HG03442 (cell line): ENCODE measurements around the gene ANKRD63.

Experiments
- ATAC-seq: cut with Tn5 transposase; IDR thresholded peaks from one replicate; pipeline ENCODE4 v1.9.1; 2021; ENCODE audit warnings: mild to moderate bottlenecking, moderate library complexity; ENCODE audit not compliant: unreplicated experiment

The ANKRD63 gene

DNA sequence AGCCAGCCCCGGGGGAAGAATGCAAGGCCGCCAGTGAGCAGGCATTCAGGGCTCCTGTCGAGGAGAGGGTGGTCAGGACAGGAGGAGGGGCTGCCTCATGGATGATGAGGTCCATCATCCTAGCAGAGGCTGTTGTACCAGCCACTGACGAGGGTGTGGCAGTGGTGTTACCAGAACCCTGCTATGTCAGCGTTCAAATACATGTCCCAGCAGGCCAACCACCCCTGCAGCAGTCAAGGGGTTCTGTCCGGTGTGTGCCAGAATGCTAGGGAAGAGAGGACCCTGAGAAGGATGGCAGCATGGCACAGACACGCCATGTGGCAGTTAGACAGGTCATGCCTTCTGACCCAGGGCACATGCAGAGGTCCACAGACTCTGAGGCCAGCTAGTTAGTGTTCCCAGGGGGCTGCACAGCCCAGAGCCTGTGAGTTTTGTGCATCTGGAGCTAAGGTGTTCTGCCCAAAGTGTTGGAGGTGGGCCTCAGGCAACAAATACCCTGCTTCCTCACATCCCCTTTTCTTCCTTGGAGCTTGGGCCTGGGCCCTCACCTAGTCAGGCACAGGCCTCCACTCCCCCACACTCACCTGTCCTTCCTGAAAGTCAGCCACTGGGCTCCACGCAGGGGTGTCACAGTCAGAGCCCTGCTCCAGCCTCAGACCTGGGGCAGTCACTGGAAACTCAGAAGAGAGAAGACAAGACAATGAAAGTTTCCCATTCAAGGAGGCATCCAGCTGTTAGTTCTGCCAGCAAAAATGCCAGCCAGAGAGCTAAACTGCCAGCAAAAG, 36.2 kb downstream of the ANKRD63 start:
- ATAC-seq = no peak

DNA sequence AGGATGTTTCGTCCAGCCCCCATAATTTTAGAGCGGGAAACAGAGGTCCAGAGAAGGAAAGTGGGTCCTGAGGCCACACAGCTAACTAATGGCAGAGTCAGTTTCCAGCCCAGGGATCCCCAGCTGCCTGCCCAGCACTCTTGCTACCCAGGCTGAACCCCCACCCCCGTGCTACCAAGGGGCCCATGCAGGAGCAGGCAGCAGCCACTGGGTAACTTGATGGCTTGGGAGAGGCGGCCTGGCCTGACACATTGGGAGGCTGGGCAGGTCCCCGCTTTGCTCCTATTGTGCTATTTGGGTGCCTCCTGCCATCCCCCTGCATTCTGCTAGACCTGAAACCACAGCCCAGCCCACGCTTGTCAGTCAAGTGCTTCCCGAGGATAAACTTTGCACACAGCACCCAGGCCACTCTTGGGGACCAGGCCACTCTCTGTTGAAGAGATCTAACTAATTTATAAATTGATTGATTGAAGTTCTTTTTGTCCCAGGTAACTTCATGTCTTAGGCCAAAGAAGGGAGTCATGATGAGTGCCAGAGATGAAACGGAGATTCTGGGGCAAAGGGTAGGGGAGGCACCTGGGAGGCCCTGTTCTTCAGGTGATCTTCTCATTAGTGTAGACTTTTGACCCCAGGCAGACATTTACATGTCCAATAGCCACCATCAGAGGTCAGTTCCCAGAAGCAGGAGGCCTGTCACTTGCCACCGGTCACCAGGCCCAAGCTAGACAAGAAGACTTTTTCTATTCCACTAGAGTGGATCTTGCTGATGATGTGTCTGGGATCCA, 37.0 kb downstream of the ANKRD63 start:
- no peak for ATAC-seq

DNA sequence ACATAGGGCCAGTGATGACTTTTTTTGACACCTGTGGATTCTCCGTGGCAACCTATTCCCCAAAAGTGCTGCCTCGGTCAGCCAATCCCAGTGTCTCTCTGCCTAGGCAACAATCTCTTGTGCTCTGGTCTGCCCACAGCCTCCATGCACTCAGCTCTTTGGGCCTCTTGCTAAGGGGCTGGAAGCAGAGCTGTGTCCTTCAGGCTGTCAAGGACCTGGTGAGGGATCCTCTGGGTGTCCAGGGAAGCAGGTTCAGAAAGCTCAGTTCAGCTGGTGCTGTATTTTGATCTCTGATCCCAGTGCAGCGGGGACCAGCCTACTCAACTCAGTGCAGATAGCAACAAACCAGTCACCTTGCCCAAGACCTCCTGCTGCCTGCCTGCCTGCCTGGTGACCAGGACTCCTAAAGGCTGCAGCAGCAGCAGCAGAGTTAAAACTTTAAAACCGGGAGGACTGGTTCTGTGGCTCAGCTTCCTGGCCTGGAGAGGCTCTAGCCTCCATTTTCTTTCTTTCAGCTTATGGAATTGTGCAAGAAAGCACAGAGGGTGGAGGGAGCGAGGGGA, 37.8 kb downstream of the ANKRD63 start:
- ATAC-seq = no peak

DNA sequence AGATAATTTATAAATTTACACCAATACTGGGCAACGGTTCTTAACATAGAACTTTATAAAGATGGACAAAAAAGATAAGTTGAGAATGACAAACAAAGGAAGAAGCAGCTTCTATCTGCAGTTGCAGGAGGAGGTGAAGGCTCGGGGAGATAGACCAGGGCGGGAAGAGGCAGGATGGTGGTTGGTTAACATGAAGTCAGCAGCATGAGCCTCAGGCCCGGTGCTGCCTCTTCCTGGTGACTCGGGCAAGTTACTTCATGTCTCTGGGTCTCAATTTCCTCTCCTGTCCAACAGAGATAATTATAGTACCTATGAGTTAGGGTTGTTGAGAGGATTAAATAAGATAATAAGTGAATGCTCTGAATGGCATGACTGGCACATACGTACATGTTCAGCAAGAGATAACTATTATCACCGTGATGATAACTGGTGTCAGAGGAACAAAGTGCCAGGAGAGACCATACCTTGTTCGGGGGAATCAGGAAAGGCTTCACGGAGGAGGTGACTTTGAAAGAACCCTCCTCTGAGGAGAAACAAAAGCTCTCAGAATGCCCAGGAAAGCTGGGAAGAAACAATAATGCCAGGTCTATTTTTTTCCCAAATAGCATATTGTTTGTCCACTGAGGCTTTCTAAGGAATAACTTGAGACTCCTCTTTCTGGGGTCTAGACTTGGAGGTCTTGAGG, 39.6 kb downstream of the ANKRD63 start:
- ATAC-seq = no peak

DNA sequence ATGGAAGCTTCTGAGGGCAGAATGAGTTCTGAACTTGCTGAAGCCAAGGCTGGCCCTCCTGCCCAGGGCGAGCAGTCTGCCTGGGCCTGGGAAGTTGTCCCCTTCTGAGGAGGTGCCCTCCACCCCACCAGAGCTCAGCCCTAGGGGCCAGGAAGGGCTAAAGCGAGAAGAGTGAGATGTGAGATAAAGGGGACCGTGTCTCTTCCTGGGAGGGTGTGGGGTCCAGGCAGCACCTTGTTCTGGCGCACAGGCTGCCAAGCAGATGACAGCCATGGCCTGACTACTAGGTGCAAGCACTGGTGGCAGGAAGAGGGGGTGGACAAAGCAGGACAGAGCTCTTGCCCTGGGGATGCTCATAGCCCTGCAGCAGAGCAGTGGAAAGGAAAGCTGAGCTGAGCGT, 40.3 kb downstream of the ANKRD63 start:
- ATAC-seq = no peak

DNA sequence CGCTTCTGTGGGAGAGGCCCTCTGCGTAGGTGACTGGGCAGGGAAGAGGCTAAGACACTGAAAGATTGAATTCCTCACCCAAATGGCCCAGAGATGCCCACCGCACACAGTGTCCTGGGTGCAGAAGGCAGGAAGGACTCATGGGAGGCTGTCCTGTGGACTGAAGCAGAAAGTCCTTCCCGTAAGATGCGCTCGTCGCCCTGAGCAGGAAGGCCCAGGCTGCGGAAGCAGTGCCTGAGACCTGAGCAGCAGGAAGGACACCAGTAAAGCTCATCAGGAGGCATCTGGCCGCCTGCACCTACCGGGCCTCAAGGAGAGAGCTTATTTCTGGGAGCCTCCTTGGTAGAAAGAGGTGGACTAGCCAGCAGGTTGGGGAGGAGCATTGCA, 40.7 kb downstream of the ANKRD63 start:
- no peak for ATAC-seq

DNA sequence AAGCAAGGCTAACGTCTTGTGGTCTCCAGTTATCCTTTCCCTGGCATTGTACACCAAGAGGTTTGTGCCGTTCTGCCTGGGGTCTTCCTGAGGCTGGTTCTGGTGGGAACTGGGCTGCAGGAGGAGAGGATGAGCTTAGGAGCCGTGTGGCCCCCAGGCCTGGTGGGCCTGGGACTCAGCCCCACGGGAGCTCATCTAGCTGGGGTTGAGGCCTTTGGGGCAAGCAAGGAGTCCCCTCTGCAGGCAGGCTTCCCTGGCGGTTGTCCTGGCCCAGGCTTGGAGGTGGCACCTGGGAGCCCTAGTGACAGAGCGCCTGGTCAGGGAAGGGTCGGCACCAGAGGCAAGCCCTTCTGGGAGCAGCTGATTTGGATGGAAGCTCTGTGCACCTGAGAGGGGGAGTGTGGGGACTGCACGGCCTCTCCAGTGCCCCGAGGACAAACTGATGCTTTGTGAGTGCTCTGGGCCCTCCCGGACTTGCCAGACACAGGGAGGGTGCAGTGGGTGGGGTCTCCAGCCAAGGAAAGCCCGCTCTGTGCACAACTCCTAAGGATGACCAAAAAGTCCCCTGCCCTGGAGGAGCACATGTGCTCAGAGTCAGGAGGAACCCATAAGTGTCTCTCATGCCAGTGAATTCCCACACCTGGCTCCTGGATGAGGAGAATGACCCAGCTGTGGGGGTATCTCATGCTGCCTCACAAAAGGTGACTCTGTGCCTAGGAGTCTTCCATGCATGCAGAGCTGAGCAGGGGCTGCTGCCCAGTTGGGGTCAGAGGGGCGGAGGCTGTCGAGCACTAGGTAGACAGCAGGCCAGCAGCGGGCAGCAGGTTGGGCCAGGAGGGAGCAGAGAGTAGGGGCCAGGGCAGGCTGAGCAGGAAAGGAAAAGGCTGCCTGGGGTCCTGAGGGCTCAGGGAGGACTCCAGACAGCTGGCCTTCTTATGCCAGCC, 41.3 kb downstream of the ANKRD63 start:
- ATAC-seq = no peak

DNA sequence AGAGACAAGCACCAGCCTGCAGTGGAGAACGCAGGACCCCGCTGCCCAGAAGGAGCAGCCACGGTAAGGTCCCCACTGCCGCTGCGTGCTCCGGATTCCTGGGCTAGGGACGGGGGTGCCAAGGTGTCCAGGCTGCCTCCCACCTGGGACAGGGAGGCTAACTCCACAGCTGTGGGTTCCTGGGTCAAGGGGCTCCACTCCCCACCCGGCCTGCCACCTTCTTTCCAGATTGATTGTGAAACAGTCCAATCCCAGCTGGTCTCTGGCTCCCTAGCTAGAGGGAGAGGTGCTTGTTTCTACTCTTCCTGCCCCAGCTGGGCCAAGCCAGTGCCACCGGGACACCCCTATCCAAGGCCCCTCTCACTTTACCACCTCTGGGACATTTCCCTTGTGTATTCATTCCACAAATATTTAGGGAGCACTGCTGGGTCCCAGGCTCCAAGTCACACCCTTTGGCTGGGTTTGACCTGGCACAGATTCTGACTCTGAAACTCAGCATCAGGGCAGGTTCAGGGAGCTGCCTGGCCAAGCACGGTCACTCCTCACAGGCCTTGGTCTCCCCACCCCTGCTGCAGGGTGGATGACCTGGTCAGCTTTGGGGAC, 42.1 kb downstream of the ANKRD63 start:
- ATAC-seq = no peak

DNA sequence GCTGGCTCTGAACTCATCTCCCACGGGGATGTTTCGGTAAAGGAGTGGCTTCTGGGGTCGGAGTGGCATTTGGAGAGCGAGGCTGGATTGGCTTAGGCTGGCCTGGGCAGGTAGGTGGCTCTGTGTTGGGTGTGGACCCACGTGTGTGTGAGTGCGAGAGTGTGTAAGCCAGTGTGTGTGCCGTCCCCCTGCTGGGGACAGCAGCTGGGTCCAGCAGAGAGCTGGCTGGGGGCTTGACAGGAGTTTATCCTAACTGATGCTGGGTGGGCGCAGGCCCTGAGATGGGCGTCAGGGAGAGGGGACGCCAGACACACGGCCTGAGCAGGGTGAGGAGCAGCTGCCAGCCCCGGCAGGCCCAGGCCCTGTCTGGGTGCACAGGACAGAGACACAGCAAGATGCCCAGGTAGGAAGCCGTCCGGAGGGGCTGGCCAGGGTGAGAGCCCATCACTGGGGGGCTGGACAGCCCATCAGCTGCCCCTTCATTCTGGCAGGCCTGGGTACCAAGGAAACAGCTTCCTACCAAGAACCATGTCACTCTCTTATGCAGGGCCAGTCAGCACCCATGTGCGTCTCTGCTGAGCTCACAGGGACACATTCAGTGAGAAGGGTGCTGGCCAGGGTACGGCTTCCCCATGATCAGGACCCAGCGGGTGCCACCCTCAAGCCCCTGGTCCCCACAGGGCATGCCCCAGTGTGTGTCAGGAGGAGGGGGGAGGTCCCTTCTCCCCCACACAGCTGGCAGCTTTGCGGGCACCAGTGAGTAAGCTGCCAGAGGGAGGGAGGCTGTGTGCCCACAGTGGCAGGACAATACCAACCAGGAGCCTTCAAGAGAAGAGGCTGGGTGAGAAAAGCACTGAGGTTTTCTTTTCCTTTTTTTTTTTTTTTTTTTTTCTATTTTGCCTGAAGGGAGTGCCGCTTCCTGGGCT, 42.9 kb downstream of the ANKRD63 start:
- no peak for ATAC-seq

DNA sequence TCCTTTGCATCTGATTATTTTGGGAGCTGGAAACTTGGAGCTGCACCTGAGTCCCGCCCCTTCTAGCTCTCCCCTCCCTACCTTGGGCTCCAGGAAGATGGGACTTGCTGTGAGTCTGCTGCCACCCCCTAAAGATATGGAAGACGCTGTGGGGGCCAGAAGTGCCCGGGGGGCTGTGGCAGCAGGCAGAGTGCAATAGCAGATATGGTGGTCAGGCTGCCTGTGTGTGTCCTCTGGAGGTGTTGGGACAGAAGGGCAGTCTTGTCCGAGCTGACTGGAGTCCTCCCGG, 43.5 kb downstream of the ANKRD63 start:
- no peak for ATAC-seq

DNA sequence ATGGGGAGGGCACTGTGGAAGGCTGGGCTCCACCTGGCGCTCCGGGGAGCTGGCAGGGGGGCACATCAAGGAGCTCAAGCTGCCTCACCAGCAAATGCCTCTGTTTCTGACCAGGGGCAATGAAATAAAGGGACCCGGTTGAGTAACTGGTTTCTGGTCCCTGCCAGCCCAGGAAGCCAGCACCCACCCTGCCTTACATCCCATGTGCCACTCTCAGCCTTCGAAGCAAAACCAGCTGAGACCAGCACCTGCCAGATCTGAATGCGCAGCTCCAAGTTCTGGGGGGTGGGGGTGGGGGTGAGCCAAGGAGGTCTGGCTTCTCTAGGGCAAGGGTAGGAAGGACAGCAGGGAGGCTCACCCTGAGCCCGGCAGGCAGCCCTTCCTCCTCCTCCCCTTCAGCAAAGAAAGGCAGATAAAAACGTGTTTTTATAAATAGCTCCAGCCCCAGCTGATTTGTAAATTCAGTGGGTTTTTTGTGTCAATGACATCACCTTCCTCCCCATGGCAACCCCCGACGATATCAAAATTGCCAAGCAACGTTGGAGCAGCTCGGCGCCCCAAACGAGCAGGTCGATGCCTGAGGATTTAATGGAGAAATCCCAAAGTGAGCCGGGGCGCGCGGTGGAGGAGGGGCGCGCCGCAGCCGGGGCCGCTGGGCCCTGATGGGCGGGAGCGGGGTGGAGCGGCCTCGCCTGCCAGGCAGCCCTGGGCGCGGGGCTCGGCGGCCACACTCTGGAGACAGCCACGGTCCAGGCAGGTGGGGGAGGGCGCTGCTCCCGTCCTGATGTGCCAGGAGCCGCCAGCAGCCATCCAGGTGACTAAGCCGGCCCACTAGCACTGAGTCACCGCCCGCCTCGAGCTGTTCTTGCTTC, 44.1 kb downstream of the ANKRD63 start, which contains the start of gene PAK6:
TSS of gene PAK6 (plus strand) at position 532 of the 872 bp plus-strand sequence. CDS start 25,723 bp downstream, outside the sequence.
- ATAC-seq = no peak

DNA sequence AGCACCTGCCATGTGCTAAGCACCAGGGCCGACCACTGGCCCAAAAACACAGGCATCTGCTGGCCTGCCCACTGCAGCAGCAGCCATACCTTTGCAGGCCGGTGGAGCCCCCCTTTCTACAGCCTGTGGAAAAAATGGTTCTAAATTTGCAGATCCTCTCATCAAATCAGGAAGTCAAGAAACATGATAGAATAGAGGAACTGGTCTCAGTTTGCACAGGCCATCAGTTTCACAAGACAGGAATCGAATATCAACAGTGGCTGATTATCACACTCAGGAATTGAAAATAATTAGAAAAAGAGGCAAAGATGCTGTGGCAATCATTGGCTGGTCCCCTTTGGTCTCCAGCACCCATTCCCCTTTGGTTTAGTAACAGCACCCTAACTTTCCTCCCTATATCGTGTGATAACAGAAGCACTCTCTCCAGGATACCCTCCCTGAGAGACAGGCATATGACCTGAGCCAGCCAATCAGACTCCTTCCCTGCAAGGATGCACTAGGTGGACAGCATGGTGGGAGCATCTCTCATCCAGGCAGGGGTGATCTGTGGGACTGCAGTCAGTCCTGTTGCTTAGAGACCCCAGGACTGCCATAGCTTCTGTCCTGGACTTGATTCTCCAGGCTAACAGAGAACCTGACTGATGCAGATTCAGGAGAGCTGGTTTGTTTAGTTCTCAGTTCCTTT, 47.5 kb downstream of the ANKRD63 start:
- ATAC-seq = no peak

DNA sequence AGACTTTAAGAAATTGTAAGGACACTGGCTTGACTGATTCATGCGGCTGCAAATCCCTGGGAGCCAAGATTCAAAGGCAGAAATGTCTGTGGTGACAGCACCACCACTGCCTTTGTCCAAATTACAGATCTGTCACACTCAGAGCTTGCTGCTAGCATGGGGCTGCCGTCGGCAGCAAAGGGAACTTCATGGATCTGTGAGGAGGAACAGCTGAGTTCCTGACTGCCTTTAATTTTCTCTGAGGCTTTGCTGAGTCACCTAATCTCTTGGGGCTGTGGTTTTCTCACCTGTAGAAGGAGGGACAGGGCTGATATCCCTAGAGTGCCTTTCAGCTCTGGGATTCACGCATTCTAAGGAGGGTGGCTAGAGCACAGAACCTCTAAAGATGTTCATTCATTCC, 48.1 kb downstream of the ANKRD63 start:
- ATAC-seq = no peak

DNA sequence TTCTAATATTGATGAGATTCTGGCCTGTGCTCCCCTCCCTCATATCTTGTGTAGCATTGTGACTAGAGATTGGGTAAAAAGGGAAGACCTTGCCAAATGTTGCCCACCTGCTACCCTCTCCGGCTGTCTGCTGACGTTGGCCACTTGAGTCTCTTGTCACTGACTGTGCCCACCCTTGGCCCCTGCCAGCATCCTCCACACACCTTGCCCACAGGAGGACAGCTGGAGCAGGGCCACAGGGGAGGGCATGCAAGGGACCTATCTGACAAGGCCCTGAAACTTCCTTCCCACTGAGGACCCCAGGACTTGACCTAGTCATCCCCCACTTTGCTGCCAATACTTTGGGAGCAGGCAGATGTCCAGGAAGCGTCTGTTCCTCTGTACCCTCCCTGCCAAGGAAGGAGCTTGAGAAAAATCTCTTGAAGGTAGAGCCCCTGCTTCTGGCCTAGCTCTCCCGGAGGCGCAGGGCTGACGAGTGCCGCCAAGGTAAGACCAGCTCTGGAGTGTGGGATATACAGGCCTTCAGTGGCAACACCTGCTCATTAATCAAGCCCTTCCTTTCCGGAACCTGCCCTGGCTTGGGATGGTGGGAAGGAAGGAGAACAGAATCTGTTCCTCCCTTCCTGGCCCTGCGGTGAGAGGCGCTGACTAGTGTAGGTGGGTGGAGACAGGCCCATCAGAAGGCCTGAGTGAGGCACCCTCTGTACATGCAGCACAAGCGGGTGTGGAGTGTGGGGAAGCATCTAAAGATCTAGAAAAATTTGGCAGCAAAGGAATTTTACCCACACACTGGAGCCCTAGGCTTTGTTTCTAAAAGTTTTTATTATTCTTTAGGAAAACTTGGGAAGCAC, 48.9 kb downstream of the ANKRD63 start:
- ATAC-seq = no peak

DNA sequence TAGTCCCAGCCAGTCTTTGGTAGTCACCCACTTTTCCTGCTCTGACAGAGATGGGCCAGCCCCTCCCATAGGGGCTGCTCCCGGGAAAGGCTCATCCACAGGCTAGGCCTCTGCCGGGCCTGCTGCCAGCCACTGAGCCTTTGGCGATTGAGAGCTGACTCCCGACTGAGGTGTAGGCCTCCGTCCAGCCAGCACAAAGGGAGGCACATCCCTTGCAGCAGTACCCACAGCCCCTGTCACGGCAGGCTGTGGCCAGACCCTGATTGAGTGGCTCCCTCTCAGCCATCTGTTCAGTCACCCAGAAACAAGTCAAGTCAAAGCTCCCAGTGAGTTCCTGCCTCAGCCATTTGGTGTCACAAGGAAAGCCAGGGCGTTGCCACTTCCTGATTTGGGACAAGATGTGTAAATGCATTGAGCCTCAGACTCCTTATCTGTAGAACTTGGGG, 50.2 kb downstream of the ANKRD63 start:
- no peak for ATAC-seq
